IPS-NIHi11 (cell line): ENCODE measurements around the gene GPR87.

Source experiments
- DNase-seq: peaks from one replicate; pipeline ENCODE4 v3.0.0; 2012; ENCODE audit warnings: mixed read lengths, low spot score

GPR87 gene

GRCh38 chr3:151315846-151316245 lies 774 bp downstream of the GPR87 start:
- no peak for DNase-seq

- no peak for DNase-seq
Observed at GRCh38 chr3:151315136-151315535, 1.5 kb downstream of the GPR87 start.

GRCh38 chr3:151314593-151314992 lies 2.0 kb downstream of the GPR87 start:
- DNase-seq, result no peak

- DNase-seq, result no peak
Observed at GRCh38 chr3:151314137-151314536, 2.5 kb downstream of the GPR87 start.

GRCh38 chr3:151312972-151313371 lies 3.6 kb downstream of the GPR87 start:
- DNase-seq, result peak; percentile 13

- no peak for DNase-seq
Observed at GRCh38 chr3:151309566-151309965, 7.1 kb downstream of the GPR87 start.

- DNase-seq, result no peak
Observed at GRCh38 chr3:151307583-151308488, 8.8 kb downstream of the GPR87 start.

- DNase-seq, result no peak
Observed at GRCh38 chr3:151307131-151307530, 9.5 kb downstream of the GPR87 start.

- DNase-seq, result no peak
Observed at GRCh38 chr3:151306168-151306810, 10.3 kb downstream of the GPR87 start.

GRCh38 chr3:151305775-151306151 lies 10.9 kb downstream of the GPR87 start:
- no peak for DNase-seq

GRCh38 chr3:151305060-151305774 lies 11.4 kb downstream of the GPR87 start:
- peak; percentile 81 for DNase-seq

- no peak for DNase-seq
Observed at GRCh38 chr3:151303751-151304150, 12.9 kb downstream of the GPR87 start.

GRCh38 chr3:151301787-151302186 lies 14.8 kb downstream of the GPR87 start:
- no peak for DNase-seq

- no peak for DNase-seq
Observed at GRCh38 chr3:151300539-151300938, 16.1 kb downstream of the GPR87 start.

GRCh38 chr3:151299006-151299405 lies 17.6 kb downstream of the GPR87 start:
- no peak for DNase-seq

- DNase-seq, result no peak
Observed at GRCh38 chr3:151297429-151297828, 19.2 kb downstream of the GPR87 start.

GRCh38 chr3:151296226-151296625 lies 20.4 kb downstream of the GPR87 start:
- no peak for DNase-seq

- DNase-seq, result no peak
Observed at GRCh38 chr3:151293127-151293526, 23.5 kb downstream of the GPR87 start.

GRCh38 chr3:151290673-151291072 lies 25.9 kb downstream of the GPR87 start:
- DNase-seq, result no peak

- DNase-seq, result no peak
Observed at GRCh38 chr3:151289445-151289844, 27.2 kb downstream of the GPR87 start.

GRCh38 chr3:151285940-151286339 lies 30.7 kb downstream of the GPR87 start:
- no peak for DNase-seq

- DNase-seq, result no peak
Observed at GRCh38 chr3:151283907-151284461, 32.6 kb downstream of the GPR87 start.

GRCh38 chr3:151283387-151283786 lies 33.2 kb downstream of the GPR87 start:
- no peak for DNase-seq
